Left forelimb (tissue), 1 donor: Measurements from ENCODE around the gene BGN.

Experiments used
- DNase-seq: peaks from one replicate; pipeline ENCODE4 v3.0.0-alpha.2; 2018; ENCODE audit warnings: low spot score

Gene BGN

DNA sequence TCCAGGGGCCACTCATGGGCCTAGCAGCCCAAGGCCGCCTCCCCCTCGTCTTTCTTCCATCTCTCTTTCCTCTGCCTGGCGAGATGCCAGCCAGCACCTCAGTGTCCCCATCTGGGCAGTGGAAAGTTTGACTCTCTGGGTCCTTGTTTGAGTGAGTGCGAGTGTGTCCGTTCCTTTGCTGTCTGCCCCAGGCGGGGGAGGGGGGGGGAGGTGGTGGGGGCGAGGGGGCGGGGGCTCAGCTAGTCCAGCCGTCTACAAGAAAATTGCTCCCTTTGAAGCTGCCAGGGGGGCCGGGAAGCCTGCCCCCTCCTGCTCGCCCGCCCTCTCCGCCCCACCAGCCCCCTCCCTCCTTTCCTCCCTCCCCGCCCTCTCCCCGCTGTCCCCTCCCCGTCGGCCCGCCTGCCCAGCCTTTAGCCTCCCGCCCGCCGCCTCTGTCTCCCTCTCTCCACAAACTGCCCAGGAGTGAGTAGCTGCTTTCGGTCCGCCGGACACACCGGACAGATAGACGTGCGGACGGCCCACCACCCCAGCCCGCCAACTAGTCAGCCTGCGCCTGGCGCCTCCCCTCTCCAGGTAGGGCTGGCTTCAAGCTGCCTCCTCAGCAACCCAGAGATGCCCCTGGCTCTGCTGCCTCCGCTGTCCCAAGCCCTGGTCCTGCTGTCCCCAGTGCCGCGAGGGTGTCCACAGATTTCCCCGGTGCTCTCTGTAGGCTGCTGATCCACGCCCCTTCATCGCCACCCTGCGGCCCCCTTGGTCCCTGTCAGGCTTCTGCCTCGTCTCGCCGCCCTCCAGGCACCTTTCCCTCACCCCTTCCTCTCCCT is at the start of gene BGN:
Gene BGN (plus strand): TSS at position 440 of the 821 bp plus-strand sequence. CDS start 9,652 bp downstream, outside the sequence.
- DNase-seq, result peak; percentile 75

DNA sequence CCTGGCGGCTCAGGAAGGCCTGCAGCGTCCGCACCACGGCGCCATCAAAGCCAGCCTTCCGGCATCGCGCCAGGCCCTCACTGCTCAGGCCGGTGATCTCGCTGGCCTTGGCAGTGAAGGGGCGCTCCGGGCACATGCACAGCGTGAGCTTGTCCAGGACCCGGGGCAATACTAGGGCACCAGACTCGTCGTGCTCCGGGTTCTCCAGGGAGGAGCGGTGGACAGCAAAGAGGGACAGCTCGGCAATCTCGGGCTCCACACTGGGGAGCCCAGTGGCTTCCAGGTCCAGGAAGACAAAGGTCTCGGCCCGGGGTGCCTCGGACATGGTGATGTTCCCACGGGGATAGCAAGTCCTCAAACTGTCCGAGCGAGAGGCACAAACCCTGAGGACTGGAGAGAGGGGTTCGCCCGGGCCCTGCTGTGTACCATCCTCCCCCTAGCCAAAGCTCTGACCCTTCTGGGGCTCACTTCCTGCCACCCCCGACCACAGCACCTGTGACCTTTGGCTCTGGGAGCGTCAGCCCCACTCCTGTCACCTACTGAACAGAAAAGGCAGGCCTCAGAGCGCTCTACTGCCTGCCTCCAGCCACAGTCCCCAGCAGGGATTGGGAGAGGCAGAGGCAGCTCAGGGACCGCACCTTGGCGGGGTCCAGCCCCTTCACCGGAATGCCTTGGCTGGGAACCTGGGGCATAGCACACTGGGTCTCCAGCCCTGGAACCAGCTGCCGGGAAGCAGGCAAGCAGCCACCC is 49.5 kb upstream of the BGN start:
- no peak for DNase-seq

DNA sequence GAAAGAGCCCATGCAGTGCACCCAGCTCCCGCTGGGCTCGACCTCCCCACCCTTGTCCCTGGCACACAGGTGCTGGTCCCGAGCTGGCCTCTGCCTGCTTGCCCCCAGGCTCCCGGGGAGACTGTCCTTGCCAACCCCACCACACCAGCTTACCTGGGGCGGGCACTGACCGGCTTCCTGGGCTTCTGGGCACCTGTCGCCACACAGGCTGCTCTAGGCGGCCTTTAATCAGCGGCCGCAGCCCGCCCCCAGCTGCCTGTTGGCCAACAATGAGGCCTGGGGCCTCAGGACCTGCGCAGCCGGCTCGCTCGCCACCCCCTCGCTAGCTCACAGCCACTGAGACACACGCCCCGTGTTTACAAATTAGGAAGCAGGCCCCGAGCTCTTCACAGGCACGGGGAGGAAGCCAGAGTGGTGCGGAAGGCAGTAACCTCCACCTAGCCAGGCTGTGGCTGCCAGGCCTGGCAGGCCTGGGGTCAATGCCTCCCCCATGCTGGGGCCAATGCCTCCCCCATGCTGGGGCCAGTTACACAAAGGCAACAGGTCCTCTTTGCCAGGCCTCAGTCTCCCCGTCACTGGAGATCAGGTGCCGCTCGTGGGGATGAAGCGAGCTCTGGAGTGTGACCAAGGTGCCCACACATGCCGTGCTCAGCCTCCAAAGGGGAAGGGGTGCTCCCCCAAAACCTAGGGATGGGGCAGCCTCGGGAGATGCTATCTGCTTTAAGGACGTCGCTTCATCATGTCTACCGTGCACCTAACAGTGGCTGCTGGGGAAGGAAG is 48.7 kb upstream of the BGN start, which contains the start of gene TREX2:
Gene TREX2 (minus strand): TSS at position 201 of the 780 bp plus-strand sequence. CDS start 626 bp downstream, outside the sequence.
- no peak for DNase-seq

DNA sequence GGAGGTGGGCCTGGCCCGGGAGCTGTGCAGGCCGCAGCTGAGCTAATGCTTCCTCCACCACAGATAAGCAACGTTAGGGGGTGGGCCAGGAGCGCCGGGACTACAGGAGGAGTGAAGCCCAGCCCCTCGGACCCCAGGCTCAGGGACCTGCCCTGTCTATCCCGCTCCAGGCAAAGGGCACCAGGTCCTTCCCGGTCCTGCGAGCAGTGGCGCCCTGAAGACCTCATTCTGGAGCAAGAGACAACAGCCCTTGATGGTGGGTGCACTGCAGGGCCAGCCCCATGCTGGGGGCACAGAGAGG is 48.2 kb upstream of the BGN start:
- DNase-seq, result no peak

DNA sequence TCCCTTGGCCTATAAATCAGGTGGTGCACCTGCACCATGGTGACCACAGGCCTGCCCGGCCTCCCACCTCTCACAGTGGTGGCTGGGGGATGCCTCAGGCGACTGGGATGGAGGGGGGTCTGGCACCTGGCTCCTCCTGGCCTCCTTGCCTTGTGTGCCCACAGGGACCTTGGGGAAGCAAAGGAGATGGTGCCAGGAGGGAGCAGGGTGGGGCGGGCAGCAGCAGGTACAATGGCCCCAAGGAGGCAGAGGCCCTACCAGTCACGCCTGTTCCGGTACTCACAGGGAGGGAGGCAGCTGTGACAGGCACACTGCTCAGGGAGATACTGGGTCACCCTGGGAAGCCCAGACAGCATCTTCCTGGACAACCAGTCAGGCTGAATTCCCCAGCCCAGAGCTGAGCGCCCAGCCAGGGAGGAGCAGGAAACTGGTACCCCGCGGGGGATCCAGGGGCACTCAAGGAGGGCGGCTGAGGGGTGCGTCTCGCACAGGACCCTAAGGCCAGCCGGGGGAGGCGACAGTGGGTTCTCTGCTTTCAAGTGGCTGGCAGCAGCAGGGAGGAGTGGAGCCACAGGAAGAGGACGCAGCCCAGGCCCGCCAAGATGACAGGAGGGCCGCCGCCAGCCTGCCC is 47.7 kb upstream of the BGN start:
- no peak for DNase-seq

DNA sequence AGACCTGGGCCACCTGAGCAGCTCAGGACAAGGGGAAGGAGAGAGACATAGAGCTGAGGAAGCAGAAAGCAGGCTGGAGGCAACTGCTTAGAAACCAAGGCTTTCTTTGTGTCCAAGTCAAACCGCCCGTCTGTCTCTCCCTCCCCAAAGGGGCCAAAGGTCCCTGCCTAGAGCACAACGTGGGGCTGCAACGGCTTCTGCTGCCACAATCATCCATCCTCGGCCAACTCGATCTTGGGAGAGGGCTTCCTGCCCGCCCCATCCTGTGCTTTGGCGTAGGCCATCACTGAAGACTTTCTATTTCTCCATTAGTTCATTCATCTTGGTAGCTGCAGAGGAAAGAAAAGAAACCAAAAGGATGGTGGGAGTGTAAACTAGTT is 47.2 kb upstream of the BGN start:
- DNase-seq, result no peak

DNA sequence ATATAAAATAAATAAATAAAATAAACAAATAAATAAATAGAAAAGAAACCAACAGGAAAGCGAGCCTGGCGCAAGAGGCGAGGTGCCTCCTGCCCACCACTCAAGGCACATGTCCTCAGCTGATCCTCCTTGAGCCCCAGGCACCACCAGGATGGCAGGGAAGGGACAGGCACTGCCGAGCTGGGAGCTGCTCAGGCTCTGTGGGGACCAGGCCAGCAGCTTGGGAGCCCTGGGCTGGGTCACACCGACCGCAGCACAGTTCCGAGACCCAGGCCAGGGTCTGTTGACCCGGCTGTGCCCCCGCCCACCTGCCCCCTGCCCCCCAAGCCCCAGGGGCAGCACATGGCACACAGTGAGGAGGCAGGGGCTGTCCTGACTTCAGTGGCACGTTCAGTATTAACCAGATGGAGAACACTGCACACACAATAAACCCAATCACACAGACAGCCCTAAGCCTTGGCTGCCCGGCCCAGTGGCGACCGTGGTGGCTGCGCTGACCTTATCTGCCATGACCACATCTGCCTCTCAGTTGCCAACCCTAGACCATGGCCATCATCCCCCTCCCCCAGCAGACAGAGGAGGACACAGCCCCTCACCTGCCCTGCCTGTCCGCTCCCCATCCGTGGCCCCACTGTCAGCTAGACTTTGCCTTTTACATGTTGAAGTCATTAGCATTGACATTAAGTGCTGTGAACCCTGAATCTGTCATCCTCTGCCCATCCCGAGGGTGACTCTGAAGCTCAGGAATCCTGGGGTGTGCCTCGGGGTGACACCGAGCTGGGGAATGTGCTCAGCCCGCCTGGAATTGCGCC is 46.0 kb upstream of the BGN start:
- DNase-seq, result no peak

DNA sequence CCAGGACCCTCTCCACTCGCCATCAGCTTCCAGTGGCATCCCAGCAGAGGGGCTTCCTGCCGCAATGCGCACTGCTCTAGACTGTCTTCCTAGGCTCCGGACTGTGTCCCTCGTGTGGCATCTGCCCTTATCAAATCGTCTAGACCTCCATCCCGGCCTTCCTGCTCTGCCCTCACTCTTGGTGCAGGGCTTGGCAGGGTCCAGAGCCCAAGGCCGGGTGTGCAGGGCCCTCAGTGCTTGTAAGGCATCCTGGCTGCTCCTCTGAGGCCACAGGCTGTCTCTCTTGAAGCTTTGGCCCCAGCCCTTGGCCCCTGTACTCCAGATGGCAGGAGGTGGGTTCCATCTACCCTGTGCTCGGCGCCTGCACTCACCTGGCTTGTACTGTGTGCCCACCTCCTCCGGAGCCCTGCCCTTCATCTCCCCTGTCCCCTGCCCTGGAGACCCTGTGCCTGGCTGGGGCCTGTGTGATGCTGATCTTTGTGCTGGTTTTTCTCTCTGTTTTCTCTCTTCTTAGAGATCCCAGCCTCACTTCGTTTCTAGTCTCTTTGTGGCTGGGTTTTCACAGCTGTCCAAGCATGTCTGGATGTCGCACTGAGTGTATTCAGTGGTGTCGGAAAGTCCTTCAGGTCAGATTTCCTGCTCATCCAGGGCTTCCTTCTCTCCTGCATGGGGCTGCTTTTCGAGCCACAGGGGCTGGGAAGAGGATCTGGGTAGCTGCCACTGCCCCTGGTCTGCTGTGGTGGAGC is 45.2 kb upstream of the BGN start:
- DNase-seq, result no peak

DNA sequence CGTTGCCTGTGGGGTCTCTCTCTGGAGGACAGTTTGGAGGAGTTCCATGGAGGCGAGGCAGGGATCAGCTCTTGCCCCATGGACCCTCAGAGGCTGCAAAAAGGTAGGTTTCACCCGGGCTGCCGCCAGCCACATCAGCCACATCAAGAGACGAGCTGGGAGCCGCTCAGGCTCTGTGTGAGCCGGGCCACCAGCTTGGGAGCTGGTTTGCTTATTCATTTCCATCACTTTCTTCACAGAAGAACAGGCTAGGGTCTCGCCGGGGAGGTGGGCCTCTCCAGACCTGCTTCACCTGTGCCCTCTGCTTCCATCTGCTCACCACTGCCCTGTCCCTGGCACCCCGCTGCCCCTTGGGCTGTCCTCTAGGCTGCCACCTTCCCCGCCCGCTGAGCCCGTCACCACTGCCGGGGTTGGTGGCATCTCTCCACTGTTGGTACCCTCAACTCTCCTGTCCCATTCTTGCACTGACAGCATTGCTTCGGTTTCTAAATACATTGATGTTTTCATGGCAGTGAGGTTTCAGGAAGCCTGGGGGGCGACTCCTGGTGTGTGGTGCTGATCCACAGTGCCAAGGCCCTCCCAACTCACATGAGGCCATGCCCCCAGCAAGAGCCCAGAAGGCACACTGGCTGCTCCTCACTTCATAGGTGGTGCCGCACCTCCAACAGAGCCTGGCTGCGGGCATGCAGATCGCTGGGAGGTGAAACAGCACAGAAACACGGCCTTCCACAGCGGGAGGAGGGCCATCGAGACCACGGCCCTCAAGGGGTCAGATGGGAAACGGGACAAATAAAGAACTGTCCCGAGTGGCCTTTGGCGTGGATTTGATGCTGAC is 44.4 kb upstream of the BGN start:
- DNase-seq, result no peak

DNA sequence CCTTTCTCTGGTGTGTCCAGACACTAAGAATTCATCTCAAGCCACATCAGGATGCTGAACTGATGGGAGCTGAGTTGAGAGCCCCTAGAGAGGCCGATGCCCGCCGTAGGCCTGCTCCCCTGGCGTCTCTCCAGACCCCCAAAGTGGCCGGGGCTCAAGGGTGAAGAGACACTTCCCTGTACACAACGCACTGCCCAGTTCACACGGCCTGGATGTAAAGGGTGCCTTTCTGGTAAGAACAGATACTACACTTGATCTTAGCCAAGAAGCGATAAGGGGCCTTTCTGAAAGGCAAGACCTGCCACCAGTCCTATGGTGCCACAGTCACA is 43.9 kb upstream of the BGN start:
- DNase-seq, result no peak

DNA sequence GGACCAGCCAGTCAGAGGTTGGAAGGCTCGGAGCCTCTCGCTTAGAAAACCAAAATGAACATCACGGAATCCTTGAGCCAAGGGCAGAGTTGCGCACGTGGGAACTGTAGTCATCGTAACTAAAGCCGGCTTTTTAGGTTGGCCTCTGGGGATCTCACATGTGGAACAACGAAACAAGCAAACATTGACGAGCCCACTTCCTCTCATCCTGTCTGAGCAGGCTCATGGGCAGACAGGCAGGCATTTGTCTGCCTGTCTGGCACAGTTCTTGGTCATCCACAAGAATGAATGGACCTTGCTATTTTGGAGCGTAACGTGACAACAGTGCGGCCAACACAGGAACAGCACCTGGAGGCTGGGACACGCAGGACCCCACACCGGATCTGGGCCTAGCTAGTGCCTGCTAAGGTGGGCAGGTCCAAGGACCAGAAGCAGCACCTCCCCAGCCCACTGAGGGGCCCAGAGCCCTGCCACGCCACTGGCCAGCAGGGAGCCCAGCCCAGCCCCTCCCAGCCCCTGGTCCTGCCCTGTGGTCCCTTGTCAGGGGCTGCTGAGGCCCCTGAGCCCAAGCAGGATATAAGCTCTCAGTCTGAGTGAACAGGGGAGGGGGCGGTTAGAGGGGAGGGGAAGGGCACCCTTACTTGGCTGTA is 39.8 kb upstream of the BGN start:
- DNase-seq, result no peak

DNA sequence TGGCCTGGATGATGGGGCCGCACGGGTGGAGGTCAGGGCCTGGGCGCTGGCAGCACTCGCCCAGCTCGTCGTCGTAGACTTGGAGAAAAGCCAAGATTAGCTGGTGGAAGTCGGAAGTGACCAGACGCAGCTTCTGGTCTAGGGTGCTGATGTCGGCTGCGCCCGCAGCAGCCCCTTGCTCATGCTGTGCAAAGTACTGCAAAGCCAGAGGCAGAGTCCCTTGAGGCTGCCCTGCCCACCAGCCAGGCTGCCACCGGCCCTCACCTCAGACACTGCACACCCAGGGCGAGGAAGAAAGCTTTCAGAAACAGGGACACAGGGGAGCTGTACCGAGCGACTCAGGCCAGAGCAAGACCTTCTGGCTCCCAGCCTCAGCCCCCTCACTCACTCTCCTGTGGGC is 39.2 kb upstream of the BGN start:
- DNase-seq, result no peak

DNA sequence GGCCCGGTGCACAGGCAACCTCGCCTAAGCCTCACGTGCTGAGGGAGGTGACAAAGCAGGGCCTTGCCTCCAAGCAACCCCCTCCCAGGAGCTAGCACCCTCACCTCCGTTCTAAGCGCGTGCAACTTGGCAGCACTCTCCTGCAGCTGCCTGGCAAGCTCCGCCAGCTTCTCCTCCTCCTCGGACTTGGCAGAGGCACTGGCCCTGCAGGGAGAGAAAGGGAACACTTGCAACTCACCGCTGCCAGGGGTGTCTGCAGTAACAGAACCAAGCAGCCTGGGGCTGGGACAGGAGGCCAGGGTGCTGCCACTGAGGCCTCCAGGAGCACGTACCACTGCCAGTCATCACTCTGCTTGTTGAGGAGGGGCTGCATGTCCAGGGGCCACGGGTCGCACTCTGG is 38.6 kb upstream of the BGN start:
- no peak for DNase-seq

DNA sequence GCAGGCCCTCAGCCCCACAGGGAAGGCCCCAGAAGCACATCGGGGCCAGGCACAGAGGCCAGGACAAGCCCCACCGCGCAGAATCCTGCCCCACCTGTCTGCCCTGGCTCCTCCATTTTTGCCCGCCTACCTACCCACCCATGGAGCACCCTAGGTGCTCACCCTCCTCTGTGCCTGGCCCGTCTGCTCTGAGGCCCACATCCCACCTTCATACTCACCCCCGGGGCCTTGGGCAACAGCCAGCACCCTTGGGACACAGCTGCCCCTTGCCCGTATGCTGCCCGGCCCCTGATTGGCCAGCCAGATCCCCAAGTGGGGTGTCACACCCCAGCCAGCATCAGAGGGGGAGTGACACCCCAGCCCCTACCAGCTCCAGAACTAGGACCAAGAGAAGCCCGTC is 38.1 kb upstream of the BGN start:
- no peak for DNase-seq

DNA sequence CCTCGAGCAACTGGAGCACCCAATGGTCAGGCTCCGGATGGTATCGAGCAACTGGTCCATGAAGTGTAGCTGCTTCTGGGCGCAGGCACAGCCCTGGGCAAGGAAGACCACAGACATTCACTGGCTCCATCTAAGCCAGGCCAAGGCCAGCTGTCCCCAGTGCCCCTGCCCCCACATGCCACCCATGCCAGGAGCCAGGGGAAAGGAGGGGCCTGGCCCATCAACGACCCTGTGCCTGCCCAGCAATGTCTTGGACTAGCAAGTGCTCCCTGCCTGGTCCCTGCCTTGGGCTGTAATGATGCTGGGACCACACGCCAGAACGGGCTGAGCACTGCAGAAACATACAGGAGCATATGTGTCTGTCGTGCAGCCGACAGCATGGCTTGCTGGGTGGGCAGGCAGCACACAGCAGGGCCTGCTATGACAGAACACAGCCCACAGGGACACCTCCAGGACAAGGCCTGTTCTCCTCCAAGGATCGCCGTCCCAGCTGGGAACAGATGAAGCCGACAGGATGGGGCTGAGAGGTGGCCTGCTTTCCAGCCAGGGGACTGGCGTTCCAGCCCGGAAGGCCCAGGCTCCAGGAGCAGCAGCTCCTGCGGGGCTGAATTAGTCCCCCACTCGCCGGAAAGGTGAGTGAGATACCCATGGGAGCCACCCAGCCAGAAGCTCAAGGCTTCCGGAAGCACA is 37.5 kb upstream of the BGN start:
- DNase-seq, result no peak

DNA sequence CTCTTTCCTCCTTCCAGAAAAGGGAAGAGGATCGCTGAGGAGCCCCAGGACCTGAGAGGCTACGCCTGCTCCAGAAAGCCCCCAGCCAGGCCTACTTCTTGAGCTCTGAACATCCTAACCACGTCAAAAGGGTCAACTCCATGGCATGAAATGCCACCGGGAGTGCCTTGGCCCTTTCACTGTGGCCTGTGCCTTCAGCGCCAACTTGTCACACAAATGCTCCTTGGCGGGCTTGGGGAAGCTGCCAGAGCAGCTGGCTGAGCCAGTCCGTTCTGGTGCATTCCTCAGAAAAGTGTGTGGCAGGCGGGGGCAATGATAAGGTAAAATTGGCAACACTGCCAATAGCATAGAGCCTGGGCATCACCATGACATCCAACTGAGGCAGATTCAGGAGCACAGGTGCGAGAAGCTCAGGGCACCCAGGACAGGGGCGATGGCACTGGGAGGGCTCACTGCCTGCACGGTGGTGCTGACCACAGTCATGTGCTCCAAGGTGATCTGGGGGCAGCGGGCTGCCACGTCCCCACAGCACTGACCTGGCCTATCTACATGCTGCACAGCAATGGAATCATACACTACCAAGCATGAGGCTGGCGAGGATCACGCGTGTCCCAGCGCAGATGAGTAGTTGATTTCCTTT is 36.8 kb upstream of the BGN start:
- no peak for DNase-seq

DNA sequence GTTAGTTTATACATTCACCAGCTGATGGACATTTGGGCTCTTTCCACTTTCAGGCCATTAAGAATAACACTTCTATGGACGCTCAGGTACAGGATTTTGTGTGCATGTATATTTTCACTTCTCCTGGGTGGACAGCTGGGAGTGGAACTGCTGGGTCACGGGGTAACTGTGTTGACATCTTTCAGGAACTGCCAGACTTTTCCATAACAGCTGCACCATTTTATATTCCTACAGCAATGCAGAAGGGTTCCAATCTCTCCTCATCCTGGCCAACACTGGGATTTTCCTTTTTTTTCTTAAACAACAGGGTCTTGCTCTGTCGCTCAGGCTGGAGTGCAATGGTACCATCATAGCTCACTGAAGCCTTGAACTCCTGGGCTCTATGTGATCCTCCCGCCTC is 36.3 kb upstream of the BGN start:
- no peak for DNase-seq

DNA sequence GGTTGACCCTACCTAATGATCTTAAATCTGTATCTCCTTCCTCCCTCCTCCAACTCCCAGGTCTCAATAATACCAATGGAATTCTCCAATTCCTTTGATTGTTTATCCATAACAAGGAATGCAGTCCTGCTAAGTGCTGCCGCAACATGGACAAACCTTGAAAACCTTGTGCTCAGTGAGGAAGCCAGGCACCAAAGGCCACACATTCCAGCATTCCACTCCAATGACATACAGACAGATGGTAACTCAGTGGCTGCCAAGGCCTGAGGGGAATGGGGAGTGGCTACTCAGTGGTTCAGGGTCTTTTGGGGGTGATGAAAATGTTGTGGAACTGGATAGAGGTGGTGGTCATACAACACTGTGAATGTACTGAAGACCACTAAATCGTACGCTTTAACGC is 34.8 kb upstream of the BGN start:
- DNase-seq, result no peak
